ENCODE data around the gene HM13.

Gene HM13

DNA sequence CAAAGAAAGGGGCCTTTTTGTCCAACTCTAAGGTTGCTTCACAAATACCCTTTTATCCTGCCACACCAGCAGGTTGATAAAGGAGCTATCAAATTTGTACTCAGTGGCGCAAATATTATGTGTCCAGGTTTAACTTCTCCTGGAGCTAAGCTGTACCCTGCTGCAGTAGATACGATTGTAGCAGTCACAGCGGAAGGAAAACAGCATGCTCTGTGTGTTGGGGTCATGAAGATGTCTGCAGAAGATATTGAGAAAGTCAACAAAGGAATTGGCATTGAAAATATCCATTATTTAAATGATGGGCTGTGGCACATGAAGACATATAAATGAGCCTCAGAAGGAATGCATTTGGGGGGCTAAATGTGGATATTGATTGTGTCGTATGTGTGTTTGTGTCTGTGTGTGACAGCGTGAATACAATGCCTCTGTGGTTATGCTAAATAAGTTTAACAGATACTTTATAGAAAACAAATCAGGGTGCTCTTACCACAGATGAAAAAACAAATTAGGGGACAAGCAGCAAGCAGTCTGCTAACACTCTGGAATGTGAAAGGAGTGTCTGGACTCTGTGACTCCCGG is 33.6 kb downstream of the HM13 start:
- H3K9me3 ChIP-seq (ENCODE audit: low read length): no peaks in the 10 kb centered on the region
- peaks cover 4% of the 10 kb centered on the region for H3K4me1 ChIP-seq (ENCODE audit: insufficient read depth, low read length)
- H3K36me3 ChIP-seq (ENCODE audit: insufficient read depth, low read length): peaks cover 46% of the 10 kb centered on the region
- no peaks in the 10 kb centered on the region for H3K27me3 ChIP-seq (ENCODE audit: control insufficient read depth in 1 of 2, insufficient read depth in 2 of 2, low read length in 2 of 2)
- peak overlapping the region; percentile 31 for H3K9ac ChIP-seq (ENCODE audit: low read length)
- peak overlapping the region; percentile 46 for H3K27ac ChIP-seq (ENCODE audit: low read depth, low read length)
- H3K4me3 ChIP-seq (ENCODE audit: low read depth in 1 of 2, low read length in 2 of 2): peak overlapping the region in 1 of 2 donors; percentile 54

DNA sequence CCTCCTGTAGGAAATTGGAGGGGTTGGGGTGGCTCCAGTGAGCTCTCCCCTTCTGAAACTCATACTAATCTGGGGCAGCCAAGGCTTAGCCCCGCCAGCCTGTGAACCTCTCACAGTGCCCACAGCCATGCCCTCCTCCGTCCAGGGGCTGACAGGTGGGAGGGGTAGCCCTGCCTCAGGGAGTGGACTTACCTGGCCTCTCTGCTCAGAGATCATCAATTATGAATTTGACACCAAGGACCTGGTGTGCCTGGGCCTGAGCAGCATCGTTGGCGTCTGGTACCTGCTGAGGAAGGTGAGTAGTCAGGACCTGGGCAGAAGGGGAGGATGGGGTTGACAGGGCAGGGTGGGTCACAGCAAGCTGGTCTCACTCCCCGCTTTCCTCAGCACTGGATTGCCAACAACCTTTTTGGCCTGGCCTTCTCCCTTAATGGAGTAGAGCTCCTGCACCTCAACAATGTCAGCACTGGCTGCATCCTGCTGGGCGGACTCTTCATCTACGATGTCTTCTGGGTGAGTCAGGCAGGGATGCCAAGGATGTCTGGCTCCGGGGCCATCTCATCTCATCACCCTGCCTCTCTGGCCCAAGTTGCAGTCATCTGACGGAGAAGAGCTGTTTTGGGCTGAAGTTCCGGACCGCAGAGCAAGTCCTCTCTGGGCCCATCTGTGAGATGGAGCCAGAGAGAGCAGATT is 34.7 kb downstream of the HM13 start:
- Histone ChIP-seq H3K27ac (ENCODE audit: low read depth, low read length) (no peak overlapping the region), H3K4me3 (ENCODE audit: low read depth in 1 of 2, low read length in 2 of 2) (no peak overlapping the region), H3K36me3 (ENCODE audit: insufficient read depth, low read length) (peaks cover 51% of the 10 kb centered on the region), H3K4me1 (ENCODE audit: insufficient read depth, low read length) (peaks cover 3% of the 10 kb centered on the region), H3K9ac (ENCODE audit: low read length) (no peak overlapping the region), H3K9me3 (ENCODE audit: low read length) (no peaks in the 10 kb centered on the region), H3K27me3 (ENCODE audit: control insufficient read depth in 1 of 2, insufficient read depth in 2 of 2, low read length in 2 of 2) (no peaks in the 10 kb centered on the region)

DNA sequence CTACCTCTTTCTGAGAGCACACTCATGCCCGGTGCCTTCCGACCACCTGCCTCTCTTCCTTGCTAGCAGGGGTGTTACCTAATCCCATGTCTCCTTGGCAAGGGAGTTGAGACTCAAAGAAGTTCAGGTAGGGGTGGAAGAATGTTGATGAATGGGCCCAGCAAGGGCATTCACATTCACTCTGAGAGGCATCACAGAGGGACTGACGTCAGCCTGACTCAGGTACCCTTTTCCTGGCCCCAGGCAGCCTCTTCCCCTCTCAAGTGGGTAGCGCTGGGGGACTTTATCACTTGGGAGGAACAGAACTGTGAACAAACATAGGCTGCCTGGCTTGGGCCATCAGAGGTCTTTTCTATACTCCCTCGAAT is 35.3 kb downstream of the HM13 start:
- no peak overlapping the region for H3K27ac ChIP-seq (ENCODE audit: low read depth, low read length)
- no peaks in the 10 kb centered on the region for H3K9me3 ChIP-seq (ENCODE audit: low read length)
- H3K27me3 ChIP-seq (ENCODE audit: control insufficient read depth in 1 of 2, insufficient read depth in 2 of 2, low read length in 2 of 2): no peaks in the 10 kb centered on the region
- no peaks in the 10 kb centered on the region for H3K4me1 ChIP-seq (ENCODE audit: insufficient read depth, low read length)
- H3K36me3 ChIP-seq (ENCODE audit: insufficient read depth, low read length): peaks cover 54% of the 10 kb centered on the region
- H3K9ac ChIP-seq (ENCODE audit: low read length): no peak overlapping the region
- H3K4me3 ChIP-seq (ENCODE audit: low read depth in 1 of 2, low read length in 2 of 2): no peak overlapping the region

DNA sequence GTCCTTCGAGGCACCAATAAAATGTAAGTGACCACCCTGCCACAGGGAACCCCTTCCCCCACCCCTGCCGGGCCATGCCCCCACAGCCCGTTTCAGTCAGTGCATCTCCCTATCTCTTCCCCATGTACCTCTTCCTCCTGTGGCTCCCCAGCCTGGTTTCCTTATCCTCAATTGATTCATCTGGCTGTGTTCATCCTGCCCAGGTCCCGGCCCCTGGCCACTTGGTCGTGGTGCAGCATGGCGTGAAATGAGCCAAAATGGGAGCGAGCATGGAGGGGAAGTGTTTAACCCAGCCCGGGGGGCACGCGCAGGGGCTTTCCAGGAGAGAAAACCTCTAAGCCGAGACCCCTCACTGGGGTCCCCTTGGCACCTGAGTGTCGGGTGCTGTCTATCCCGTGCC is 35.9 kb downstream of the HM13 start:
- Histone ChIP-seq H3K9ac (ENCODE audit: low read length) (no peak overlapping the region), H3K27me3 (ENCODE audit: control insufficient read depth in 1 of 2, insufficient read depth in 2 of 2, low read length in 2 of 2) (no peaks in the 10 kb centered on the region), H3K9me3 (ENCODE audit: low read length) (no peaks in the 10 kb centered on the region), H3K4me1 (ENCODE audit: insufficient read depth, low read length) (no peaks in the 10 kb centered on the region), H3K4me3 (ENCODE audit: low read depth in 1 of 2, low read length in 2 of 2) (no peak overlapping the region), H3K27ac (ENCODE audit: low read depth, low read length) (no peak overlapping the region), H3K36me3 (ENCODE audit: insufficient read depth, low read length) (peaks cover 57% of the 10 kb centered on the region)

DNA sequence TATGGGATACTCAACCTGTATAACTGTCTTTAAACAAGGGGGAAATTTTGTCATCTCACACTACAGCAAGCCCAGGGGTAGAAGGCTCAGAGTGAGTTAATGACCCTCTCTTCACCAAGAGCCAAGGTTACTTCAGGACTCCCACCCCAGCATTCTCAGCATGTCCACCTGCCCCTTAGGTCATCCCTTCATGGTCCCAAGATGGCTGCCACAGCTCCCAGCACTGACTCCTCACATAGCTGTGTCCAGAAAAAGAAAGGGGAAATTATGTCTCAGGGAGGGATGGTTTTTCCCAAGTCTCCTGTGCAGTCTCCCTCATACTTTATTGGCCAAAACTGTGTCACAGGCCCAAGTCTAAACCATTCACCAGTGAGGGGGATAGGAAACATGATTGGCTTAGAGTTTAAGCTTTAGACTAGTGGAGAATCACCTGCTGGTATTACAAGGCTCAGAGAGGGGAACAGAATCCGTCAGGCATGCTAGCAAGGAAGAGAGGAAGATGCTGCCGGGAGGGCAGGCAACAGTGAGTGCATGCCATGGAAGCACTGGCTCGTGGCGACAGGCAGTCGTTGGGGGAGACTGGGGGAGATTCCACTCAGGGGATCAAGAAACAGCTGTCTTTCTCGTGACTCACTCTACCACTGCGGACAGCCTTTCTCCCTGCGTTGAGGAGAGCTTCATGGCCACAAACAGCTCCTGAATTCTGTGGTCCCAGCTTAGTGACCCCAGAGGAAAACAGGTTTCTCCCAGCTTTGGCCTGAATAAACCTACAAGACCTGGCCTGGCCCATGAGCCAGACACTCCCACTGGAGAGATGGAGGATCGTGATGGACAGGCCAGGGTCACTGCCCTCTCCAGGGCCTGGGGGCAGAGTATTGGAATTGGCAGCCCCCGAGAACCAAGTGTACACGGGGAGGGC is 37.2 kb downstream of the HM13 start:
- Histone ChIP-seq H3K4me1 (ENCODE audit: insufficient read depth, low read length) (no peaks in the 10 kb centered on the region), H3K36me3 (ENCODE audit: insufficient read depth, low read length) (peaks cover 61% of the 10 kb centered on the region), H3K27ac (ENCODE audit: low read depth, low read length) (no peak overlapping the region), H3K9me3 (ENCODE audit: low read length) (no peaks in the 10 kb centered on the region), H3K27me3 (ENCODE audit: control insufficient read depth in 1 of 2, insufficient read depth in 2 of 2, low read length in 2 of 2) (no peaks in the 10 kb centered on the region), H3K9ac (ENCODE audit: low read length) (no peak overlapping the region), H3K4me3 (ENCODE audit: low read depth in 1 of 2, low read length in 2 of 2) (no peak overlapping the region)

DNA sequence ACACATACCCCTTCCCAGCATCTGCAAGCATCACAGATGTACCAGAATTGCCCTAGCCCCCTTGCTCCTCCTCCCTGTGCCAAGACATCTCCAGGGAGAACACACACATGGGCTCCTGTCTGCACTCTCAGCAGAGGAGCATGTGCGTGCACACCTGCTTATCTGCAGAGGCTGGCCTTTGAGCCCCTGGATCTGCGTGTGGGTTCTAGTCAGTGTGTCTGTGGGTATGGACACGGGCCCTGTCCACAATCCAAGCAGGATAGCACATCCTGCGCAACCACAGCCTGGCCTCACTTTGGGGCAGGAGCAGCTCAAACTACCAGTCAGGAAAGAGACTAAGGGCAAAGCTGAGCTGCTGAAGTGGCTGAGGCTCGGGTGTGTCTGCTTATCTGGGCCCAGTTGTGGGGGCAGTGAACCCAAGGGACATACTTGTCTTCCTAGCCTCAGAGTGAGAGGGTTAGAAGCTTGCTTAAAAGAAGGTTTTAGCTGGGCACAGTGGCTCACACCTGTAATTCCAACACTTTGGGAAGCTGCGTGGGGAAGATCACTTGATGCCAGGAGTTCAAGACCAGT is 41.0 kb downstream of the HM13 start:
- Histone ChIP-seq H3K9me3 (ENCODE audit: low read length) (no peaks in the 10 kb centered on the region), H3K9ac (ENCODE audit: low read length) (no peak overlapping the region), H3K27ac (ENCODE audit: low read depth, low read length) (no peak overlapping the region), H3K4me1 (ENCODE audit: insufficient read depth, low read length) (no peaks in the 10 kb centered on the region), H3K27me3 (ENCODE audit: control insufficient read depth in 1 of 2, insufficient read depth in 2 of 2, low read length in 2 of 2) (no peaks in the 10 kb centered on the region), H3K4me3 (ENCODE audit: low read depth in 1 of 2, low read length in 2 of 2) (no peak overlapping the region), H3K36me3 (ENCODE audit: insufficient read depth, low read length) (peaks cover 53% of the 10 kb centered on the region)

DNA sequence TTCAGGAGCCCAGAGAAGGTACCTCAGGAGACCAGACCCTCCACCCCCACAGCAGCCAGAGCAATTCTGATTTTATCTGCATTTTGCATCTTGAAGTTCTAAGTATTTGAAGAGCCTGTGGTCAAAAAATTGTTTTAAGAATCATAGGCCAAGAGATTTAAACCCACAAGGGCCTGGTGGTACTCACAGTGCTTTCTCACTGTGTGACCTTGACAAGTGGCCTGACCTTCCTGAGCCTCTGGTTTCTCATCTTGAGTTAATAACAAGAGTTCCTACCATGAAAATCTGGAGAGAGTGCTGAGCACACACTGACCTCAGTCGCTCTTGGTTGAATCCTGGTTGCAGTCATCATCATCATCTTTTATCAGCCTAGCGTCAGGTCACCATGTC is 45.5 kb downstream of the HM13 start:
- H3K27ac ChIP-seq (ENCODE audit: low read depth, low read length): no peak overlapping the region
- peaks cover 44% of the 10 kb centered on the region for H3K36me3 ChIP-seq (ENCODE audit: insufficient read depth, low read length)
- H3K4me3 ChIP-seq (ENCODE audit: low read depth in 1 of 2, low read length in 2 of 2): no peak overlapping the region
- no peaks in the 10 kb centered on the region for H3K27me3 ChIP-seq (ENCODE audit: control insufficient read depth in 1 of 2, insufficient read depth in 2 of 2, low read length in 2 of 2)
- H3K9ac ChIP-seq (ENCODE audit: low read length): no peak overlapping the region
- no peaks in the 10 kb centered on the region for H3K9me3 ChIP-seq (ENCODE audit: low read length)
- no peaks in the 10 kb centered on the region for H3K4me1 ChIP-seq (ENCODE audit: insufficient read depth, low read length)

DNA sequence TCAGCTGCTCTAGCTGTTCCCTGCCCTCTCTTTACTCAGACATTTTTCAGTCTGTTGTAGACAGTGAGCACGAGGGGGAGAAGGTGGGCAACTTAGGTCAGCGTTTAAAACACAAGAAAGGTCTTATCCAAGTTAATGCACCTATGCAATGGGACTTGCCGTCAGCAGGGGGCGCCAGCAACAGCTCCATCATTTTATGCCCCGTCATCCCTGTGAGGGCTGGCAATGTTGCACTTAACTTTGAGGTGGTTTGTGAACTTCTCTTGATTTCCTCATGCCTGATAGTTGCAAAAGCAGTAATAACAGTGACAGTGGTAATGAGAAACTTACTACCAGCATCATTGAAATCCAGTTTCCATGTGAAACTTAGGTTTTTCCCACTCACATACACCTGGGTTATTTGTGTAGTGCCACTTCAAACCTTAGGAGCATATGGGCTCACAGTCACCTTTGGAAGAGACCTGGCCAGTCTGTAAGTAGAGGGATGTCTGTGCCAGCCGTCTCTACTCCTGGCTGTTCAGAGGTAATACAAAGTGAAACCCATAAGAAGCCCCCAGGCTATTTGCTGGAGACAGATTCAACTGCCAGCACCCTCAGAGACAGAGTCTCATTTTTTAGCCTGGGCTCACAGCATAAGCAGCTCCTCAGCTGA is 46.0 kb downstream of the HM13 start:
- Histone ChIP-seq H3K27me3 (ENCODE audit: control insufficient read depth in 1 of 2, insufficient read depth in 2 of 2, low read length in 2 of 2) (no peaks in the 10 kb centered on the region), H3K4me1 (ENCODE audit: insufficient read depth, low read length) (no peaks in the 10 kb centered on the region), H3K27ac (ENCODE audit: low read depth, low read length) (no peak overlapping the region), H3K36me3 (ENCODE audit: insufficient read depth, low read length) (peaks cover 39% of the 10 kb centered on the region), H3K9ac (ENCODE audit: low read length) (no peak overlapping the region), H3K9me3 (ENCODE audit: low read length) (no peaks in the 10 kb centered on the region), H3K4me3 (ENCODE audit: low read depth in 1 of 2, low read length in 2 of 2) (no peak overlapping the region)

DNA sequence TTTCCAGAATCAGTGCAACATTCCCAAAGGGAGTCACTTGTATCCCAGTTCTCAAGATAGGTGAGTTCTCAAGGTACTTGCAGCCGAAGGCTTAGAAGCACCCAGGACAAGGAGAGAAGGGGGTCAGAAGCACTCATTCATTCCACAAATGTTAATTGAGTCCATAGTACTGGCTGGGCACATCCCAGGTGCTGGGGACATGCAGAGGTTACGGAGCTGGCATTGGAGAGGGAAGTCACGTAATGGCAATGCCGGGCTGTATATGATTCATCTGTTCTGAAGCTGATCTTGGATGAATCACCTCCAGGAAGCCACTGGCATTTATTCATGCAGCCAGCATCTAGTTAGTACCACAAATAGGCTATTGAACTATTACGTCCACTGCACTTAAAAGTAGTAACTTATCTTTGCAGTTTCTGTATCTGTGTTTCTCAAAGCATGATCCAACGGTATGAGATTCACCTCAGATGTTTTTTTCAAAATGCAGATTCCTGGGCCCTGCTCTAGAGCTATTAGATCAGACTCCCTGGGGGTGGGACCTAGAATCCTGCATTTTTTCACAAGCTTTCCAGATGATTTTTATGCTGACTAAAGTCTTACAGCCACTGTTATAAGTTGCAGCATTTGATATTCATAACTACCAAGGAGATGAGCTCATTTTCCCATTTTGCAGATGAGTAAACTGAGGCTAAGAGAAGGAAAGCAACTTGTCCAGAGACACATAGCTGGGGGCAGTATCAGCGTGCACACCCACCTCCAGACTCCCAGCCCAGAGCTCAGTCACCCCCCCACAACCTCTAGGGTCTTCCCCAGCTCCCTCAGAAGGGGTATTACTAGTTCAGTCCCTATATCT is 46.7 kb downstream of the HM13 start:
- no peak overlapping the region for H3K27ac ChIP-seq (ENCODE audit: low read depth, low read length)
- no peak overlapping the region for H3K4me3 ChIP-seq (ENCODE audit: low read depth in 1 of 2, low read length in 2 of 2)
- no peaks in the 10 kb centered on the region for H3K27me3 ChIP-seq (ENCODE audit: control insufficient read depth in 1 of 2, insufficient read depth in 2 of 2, low read length in 2 of 2)
- H3K9ac ChIP-seq (ENCODE audit: low read length): no peak overlapping the region
- H3K9me3 ChIP-seq (ENCODE audit: low read length): no peaks in the 10 kb centered on the region
- peaks cover 37% of the 10 kb centered on the region for H3K36me3 ChIP-seq (ENCODE audit: insufficient read depth, low read length)
- no peaks in the 10 kb centered on the region for H3K4me1 ChIP-seq (ENCODE audit: insufficient read depth, low read length)

DNA sequence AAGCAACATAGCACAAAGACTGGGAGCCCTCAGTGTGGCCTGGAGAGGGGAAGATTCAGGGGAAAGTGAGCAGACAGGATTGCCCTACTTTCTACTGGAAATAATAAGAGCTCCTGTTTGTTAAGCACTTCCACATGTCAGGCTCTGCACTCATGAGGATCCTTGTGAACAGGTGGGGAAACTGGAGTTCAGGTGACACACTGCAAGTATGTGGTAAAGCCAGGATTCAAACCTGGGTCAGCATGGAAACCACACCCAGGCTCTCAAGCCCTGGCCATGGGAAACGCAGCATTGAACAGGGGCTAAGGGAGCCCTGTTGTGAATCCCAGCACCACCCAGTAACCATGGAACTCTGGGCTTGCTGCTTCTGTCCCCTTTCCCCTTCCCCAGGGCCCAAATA is 48.0 kb downstream of the HM13 start:
- Histone ChIP-seq H3K4me3 (ENCODE audit: low read depth in 1 of 2, low read length in 2 of 2) (no peak overlapping the region), H3K9ac (ENCODE audit: low read length) (no peak overlapping the region), H3K4me1 (ENCODE audit: insufficient read depth, low read length) (no peaks in the 10 kb centered on the region), H3K27ac (ENCODE audit: low read depth, low read length) (no peak overlapping the region), H3K36me3 (ENCODE audit: insufficient read depth, low read length) (peaks cover 45% of the 10 kb centered on the region), H3K27me3 (ENCODE audit: control insufficient read depth in 1 of 2, insufficient read depth in 2 of 2, low read length in 2 of 2) (no peaks in the 10 kb centered on the region), H3K9me3 (ENCODE audit: low read length) (no peaks in the 10 kb centered on the region)

All from muscle layer of colon (tissue), 2 donors.